Uterus (tissue), 4 donors: ENCODE results near the gene SLC39A2. TPM values are rescaled to one million over a fixed set of nuclear protein-coding genes. Genes with fewer than 3 reads are reported as not detected.
A peak's percentile ranks its signal among the peaks of the same experiment; 100 is the strongest.
"Not testable (repeated sequence)": the region's sequence is repeated elsewhere in the genome, so short reads cannot be mapped to it uniquely, and the experiment has no call there.

ENCODE experiments used
- DNase-seq, 2 donors: peaks; one replicate each; pipeline ENCODE4 v3.0.0-alpha.2; 2019 to 2020
- H3K27ac ChIP-seq, 2 donors: fragments of 200-600 bp; sonication (generic); 1 replicate in 1 of 2; 2 replicates in 1 of 2; pipeline ENCODE4 v1.5.1; 2016 to 2018
- H3K27me3 ChIP-seq, 2 donors: fragments of 200-600 bp; sonication (generic); one replicate each; pipeline ENCODE4 v1.5.1; 2018 to 2019; ENCODE audit warnings: control low read depth in 1 of 2
- H3K36me3 ChIP-seq, 2 donors: fragments of 200-600 bp; sonication (generic); one replicate each; pipeline ENCODE4 v1.5.1; 2019; ENCODE audit warnings: control low read depth in 1 of 2
- H3K4me1 ChIP-seq, 2 donors: fragments of 200-600 bp; sonication (generic); one replicate each; pipeline ENCODE4 v1.5.1; 2018 to 2019; ENCODE audit warnings: control low read depth in 1 of 2
- H3K4me3 ChIP-seq, 2 donors: fragments of 200-600 bp; sonication (generic); 1 replicate in 1 of 2; 2 replicates in 1 of 2; pipeline ENCODE4 v1.5.1; 2018 to 2019; ENCODE audit warnings: mild to moderate bottlenecking in 1 of 2
- H3K9me3 ChIP-seq, 2 donors: fragments of 200-600 bp; sonication (generic); one replicate each; pipeline ENCODE4 v1.5.1; 2019; ENCODE audit warnings: control low read depth in 1 of 2
- POLR2A ChIP-seq, 2 donors: fragments of 450-650 bp; IDR thresholded peaks; one replicate each; pipeline ENCODE4 v1.6.1; 2016; ENCODE audit warnings: antibody characterized with exemption in 2 of 2, mild to moderate bottlenecking in 1 of 2, moderate library complexity in 1 of 2
- intact Hi-C: fragments of 100-400 bp; cut with DNase I; formaldehyde crosslinking; loops from one replicate; pipeline ENCODE4 v1.15.1; 2023; ENCODE audit warnings: low total_unique reads
- total RNA-seq, 4 donors: library from RNA; depleted of rRNA in 3 of 4; stranded (reverse); fragments of >200 nt in 3 of 4; gene quantifications; one replicate each; pipeline versions ENCODE4 v1.1.0 to v1.2.4, GENCODE V29; 2014 to 2023
- TF ChIP-seq, protein P1 (sequence below), 4 experiments: fragments of 200-600 bp in 2 of 4; fragments of 450-650 bp in 2 of 4; sonication (generic) in 2 of 4; IDR thresholded peaks; one replicate each; pipeline ENCODE4 v1.5.1; 2016 to 2019; ENCODE audit warnings: antibody characterized with exemption in 4 of 4, mild to moderate bottlenecking in 2 of 4, moderate library complexity in 1 of 4
- donor health status: DM: yes; HTN: yes; CAD: no.

The SLC39A2 gene
- total RNA-seq, 4 donors from 2014 or later = 0.52 to 0.97 TPM; not detected in 2

DNA sequence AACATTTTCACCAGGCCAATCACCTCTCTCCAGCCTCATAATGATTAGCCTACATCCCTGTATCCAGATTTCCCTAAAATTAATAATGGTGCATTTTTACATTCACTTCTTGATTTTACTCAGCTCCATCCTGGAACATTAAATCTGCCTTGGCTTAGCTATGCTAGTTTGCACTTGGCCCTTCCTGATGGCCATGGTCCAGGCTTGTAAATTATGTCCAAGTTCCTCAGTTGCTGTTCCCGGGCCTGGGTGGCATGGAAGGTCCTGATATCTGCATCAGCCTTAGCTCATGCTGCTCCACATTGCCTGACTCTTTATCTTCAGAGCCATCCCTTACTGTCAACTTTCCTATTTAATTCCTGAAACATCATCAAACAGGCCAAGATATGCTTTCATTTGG lies 20.4 kb upstream of the SLC39A2 start:
- intact Hi-C loops = no loop called here
- no peaks in the 10 kb centered on the region for H3K4me1 ChIP-seq
- H3K4me3 ChIP-seq = no peak overlapping the region
- H3K27me3 ChIP-seq = no peaks in the 10 kb centered on the region
- H3K27ac ChIP-seq = no peak overlapping the region
- H3K9me3 ChIP-seq = no peaks in the 10 kb centered on the region
- DNase-seq = no peak
- H3K36me3 ChIP-seq = no peaks in the 10 kb centered on the region
- TF ChIP-seq, protein P1, sequence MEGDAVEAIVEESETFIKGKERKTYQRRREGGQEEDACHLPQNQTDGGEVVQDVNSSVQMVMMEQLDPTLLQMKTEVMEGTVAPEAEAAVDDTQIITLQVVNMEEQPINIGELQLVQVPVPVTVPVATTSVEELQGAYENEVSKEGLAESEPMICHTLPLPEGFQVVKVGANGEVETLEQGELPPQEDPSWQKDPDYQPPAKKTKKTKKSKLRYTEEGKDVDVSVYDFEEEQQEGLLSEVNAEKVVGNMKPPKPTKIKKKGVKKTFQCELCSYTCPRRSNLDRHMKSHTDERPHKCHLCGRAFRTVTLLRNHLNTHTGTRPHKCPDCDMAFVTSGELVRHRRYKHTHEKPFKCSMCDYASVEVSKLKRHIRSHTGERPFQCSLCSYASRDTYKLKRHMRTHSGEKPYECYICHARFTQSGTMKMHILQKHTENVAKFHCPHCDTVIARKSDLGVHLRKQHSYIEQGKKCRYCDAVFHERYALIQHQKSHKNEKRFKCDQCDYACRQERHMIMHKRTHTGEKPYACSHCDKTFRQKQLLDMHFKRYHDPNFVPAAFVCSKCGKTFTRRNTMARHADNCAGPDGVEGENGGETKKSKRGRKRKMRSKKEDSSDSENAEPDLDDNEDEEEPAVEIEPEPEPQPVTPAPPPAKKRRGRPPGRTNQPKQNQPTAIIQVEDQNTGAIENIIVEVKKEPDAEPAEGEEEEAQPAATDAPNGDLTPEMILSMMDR (IDR thresholded peaks at IDR 0.05) = no peak
- TF ChIP-seq POLR2A (IDR thresholded peaks at IDR 0.05) = no peak

DNA sequence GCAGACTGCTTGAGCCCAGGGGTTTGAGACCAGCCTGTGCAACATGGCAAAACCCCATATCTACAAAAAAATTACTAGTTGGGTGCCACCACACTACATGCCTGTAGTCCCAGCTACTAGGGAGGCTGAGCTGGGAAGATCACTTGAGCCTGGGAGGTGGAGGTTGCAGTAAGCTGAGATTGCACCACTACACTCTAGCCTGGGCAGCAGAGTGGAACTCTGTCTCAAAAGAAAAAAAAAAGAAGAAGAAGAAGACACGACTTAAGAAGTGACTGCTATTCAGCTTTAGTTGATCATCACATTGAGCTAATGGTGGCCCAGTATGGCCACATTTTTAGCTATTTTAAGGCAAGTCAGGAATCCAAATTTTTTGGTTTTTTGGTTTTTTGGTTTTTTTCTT lies 18.2 kb upstream of the SLC39A2 start:
- Histone ChIP-seq H3K4me1 (no peaks in the 10 kb centered on the region), H3K9me3 (no peaks in the 10 kb centered on the region), H3K36me3 (no peaks in the 10 kb centered on the region), H3K27ac (no peak overlapping the region), H3K27me3 (no peaks in the 10 kb centered on the region), H3K4me3 (no peak overlapping the region)
- intact Hi-C loops = no loop called here
- no peak for DNase-seq
- TF ChIP-seq, protein P1 (IDR thresholded peaks at IDR 0.05) = no peak
- TF ChIP-seq POLR2A (IDR thresholded peaks at IDR 0.05) = no peak

DNA sequence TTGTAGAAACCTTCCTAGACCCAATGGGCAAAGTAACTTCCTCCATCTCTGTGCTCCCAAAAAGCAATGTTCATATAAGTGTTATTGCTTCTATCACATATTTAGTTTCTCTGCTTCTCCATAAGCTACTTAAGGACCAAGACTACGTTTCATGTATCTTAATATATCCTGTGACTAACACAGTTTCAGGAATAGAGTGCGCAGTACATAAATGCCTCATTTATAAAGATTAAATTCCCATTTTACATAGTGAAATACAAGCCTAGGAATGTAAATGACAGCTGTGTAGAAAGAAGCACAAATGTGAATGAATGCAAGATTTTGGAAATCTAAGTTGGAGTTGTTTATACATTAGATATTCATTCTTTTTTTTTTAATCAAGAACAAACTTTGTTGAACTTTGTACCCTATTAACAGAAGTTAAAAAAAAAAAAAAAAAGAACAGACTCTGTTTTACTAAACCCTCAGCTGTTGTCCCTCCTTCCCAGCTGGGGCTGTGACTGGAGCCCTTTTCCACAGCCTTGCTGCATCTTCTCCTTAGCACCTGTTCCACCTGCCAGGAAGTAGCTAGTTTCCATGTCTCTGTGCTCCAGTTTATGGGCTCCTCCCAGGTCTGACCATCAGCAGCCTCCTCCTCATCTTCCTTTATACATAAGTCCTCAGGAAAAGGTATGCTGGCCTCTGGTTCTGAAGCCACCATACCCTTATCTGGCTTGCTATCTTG lies 16.3 kb upstream of the SLC39A2 start:
- Histone ChIP-seq H3K4me3 (no peak overlapping the region), H3K9me3 (no peaks in the 10 kb centered on the region), H3K27ac (no peak overlapping the region), H3K4me1 (no peaks in the 10 kb centered on the region), H3K36me3 (no peaks in the 10 kb centered on the region), H3K27me3 (no peaks in the 10 kb centered on the region)
- intact Hi-C loops = no loop called here
- no peak for DNase-seq
- no peak for TF ChIP-seq POLR2A (IDR thresholded peaks at IDR 0.05)
- TF ChIP-seq, protein P1 (IDR thresholded peaks at IDR 0.05) = no peak

DNA sequence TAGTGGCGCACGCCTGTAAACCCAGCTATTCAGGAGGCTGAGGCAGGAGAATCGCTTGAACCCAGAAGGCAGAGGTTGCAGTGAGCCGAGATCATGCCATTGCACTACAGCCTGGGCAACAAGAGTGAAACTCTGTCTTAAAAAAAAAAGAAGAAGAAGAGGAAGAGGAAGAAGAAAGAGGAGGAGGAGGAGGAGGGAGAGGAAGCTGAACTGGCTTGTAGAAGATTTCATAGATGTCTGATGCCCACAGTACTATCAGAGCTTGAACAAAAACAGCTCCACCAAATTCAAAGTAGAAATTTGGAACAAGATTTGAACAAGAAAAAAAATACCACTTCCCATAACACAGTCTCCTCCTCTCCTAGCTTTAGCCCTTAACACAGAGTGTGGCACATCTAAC lies 13.4 kb upstream of the SLC39A2 start:
- H3K4me1 ChIP-seq, H3K36me3 ChIP-seq, H3K4me3 ChIP-seq, H3K27ac ChIP-seq, H3K9me3 ChIP-seq, DNase-seq, intact Hi-C loops, H3K27me3 ChIP-seq: not testable (repeated sequence)

DNA sequence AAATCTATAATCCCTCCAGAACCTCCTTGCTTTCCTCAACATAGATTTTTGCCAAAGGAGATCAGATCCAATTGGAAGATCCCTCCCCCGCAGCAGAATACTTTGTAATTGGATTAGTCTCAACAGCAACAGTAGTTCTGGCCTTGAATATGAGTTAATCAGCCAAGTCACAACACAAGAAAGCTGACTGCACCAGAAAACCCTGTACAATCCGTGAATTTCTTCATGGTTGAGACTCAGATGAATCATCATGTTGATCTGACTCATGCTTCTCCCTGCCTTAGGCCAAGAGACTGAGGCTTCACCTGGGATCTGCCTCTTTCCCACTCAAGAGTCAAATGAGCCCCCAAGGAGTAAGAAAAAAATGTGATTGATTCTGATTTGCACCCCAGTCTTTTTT lies 12.3 kb upstream of the SLC39A2 start:
- Histone ChIP-seq H3K27me3 (no peaks in the 10 kb centered on the region), H3K36me3 (no peaks in the 10 kb centered on the region), H3K4me1 (peaks cover 0 to 11% of the 10 kb centered on the region in 2 donors), H3K4me3 (no peak overlapping the region), H3K9me3 (no peaks in the 10 kb centered on the region), H3K27ac (peak overlapping the region; percentile 63 to 68)
- TF ChIP-seq, protein P1 (IDR thresholded peaks at IDR 0.05) = no peak
- intact Hi-C loops = no loop called here
- DNase-seq = peak; percentile 35 to 52
